SKM-1 (cell line): ENCODE data around the gene FCER2.
"Not testable (repeated sequence)": the region's sequence is repeated elsewhere in the genome, so short reads cannot be mapped to it uniquely, and the experiment has no call there.

ENCODE experiments used
- DNase-seq: peaks from one replicate; lab custom pipeline; 2025; ENCODE audit not compliant: unreplicated experiment; lab: John Stamatoyannopoulos, UW

FCER2 gene

DNA sequence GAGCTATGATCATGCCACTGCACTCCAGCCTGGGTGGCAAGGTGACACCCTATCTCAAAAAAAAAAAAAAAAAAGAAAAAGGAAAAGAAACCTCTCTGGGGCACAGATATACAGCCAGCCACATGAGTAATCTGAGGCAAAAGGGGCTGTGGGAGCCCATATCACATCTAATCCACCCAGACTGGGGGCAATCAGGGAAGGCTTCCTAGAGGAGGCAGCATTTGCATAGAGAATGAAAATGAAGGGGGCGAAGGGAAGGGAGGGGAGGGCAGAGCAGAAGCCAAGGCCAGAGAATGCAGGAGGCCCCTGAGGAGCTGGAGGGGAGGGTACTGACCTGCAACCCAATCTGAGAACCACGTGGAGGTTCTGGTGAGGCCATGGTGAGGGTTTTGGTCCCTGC, 51.8 kb downstream of the FCER2 start:
- DNase-seq: no peak

DNA sequence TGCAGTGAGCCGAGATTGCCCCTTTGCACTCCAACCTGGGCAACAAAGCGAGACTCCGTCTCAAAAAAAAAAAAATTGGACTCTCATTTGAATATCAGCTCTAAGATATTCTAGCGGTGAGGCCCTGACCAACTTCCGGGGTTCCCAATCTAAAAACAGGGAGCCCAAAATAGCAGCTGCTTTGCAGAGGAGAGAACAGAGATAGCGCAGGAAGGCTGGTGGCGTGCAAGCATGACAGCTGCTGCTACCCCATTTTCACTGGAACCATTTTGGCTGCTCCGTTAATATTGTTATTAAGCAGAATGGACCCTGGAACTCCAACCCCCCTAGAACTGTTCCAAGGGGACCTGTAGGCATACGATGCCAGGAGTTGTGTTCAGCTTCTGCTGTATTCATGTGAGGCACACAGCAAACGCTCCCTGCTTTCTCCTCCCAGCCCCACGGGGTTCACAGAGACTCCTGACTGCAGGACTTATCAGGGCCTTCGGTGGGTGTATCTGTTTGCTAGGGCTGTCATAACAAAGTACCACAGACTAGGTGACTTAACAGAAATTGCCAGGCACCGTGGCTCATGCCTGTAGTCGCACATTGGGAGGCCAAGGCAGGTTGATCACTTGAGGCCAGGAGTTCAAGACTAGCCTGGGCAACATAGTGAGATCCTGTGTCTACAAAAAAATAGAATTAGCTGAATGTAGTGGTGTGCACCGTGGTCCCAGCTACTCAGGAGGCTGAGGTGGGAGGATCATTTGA, 53.5 kb downstream of the FCER2 start:
- DNase-seq: no peak

DNA sequence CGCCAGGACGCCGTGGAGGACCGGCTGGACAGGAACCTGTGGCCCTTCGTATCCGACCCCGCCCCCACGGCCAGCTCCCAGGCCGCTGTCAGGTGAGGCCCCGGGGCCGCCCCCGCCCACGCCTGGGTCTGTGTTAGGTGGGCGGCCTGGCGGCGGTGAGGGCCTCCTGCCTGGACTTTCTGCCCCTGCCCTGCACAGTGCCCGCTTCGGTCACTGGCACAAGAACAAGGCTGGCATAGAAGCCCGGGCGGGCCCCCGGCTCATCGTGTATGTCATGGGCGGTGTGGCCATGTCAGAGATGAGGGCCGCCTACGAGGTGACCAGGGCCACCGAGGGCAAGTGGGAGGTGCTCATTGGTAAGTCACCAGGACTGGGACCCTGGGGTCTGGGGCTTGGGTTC, 54.8 kb downstream of the FCER2 start:
- no peak for DNase-seq

DNA sequence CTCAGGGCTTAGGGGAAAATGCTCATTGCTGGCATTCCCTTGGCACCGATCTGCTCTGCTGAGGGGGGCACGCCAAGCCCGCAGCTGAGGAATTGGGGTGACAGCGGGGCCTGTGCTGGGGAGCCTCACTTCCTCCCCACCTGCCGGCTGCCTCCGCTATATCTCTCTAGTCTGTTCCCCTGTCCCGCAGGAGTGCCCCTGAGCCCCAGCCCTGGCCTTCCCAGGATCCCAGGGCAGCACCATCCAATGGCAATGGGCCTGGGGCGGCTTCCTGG, 55.6 kb downstream of the FCER2 start:
- no peak for DNase-seq

DNA sequence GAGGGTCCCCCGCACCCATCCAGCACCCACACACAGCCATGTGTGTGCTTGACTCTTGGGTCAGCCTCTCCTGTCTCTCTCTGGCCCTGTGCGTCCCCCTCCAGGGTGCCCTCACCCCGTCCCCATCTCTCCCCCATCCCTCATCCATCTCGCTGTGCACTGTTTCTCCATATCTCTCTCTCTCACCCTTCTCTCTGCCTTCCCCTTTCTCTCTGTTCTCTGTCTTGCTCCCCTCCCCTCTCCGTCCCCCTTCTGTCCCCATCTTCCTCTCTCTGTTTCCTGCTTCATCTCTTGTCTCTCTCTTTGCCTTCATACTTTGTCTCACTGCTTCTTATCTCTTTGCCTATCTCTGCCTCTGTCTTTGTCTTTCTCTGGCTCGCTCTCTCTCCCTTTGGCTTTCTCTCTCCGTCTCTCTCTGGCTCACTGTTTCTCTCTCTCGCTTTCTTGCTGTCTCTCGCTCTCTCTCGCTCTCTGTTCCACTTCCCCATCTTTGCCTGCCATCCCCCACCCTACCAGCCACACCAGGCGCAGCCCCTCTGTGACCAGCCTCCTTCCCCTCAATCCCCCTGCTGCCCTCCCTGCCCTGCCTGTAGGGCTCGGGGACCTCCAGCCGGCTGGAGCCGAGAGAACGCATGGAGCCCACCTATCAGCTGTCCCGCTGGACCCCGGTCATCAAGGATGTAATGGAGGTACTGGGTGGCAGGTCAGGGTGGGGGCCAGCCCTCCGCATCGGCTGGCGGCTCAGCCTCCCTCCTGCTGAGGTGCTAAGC, 56.1 kb downstream of the FCER2 start:
- peak; percentile 29 for DNase-seq

DNA sequence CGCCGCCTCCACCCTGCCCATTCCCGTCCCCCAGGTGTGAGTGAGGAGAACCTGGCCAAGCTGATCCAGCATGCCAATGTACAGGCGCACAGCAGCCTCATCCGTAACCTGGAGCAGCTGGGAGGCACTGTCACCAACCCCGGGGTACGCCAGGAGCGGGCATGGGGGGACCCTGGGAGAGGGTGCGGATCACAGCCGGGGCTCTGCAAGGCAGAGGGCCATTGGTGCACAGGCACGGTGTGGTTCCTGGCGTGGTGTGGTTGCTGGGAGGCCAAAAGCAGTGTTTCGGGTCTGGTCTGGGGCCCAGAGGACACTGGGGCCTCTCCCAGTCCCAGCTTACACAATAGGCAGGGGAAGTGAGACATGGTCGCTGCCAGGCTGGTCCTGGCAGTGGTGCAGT, 56.8 kb downstream of the FCER2 start:
- peak; percentile 46 for DNase-seq

DNA sequence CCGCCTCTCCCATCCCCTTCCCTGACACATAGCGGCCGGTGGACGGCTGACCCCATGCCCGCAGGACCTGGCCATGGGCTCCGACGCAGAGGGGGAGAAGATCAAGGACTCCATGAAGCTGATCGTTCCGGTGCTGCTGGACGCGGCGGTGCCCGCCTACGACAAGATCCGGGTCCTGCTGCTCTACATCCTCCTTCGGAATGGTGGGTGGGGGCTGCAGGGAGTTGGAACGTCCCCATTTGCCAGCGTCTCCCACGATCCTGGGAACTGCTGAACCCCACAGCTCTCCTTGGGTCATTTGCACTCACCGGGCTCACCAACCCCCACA, 57.4 kb downstream of the FCER2 start:
- DNase-seq: no peak

DNA sequence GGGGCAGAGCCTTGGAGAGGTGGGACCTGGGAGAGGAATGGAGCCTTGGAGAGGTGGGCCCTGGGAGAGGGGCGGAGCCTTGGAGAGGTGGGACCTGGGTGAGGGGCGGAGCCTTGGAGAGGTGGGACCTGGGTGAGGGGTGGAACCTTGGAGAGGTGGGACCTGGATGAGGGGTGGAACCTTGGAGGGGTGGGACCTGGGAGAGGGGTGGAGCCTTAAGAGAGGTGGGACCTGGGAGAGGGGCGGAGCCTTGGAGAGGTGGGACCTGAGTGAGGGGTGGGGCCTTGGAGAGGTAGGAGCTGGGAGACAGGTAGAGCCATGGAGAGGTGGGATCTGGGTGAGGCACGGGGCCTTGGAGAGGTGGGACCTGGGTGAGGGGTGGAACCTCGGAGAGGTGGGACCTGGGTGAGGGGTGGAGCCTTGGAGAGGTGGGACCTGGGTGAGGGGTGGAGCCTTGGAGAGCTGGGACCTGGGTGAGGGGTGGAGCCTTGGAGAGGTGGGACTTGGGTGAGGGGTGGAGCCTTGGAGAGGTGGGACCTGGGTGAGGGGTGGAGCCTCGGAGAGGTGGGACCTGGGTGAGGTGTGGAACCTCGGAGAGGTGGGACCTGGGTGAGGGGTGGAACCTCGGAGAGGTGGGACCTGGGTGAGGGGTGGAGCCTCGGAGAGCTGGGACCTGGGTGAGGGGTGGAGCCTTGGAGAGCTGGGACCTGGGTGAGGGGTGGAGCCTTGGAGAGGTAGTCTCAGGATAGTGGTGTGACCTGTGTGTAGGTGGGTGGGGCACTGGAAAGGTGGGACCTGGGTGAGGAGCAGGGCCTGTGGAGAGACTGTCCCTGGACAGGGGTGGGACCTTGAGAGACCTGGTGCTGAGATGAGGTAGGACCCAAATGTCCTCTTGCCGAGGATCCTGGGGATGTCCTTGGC, 58.0 kb downstream of the FCER2 start:
- not testable (repeated sequence) for DNase-seq

DNA sequence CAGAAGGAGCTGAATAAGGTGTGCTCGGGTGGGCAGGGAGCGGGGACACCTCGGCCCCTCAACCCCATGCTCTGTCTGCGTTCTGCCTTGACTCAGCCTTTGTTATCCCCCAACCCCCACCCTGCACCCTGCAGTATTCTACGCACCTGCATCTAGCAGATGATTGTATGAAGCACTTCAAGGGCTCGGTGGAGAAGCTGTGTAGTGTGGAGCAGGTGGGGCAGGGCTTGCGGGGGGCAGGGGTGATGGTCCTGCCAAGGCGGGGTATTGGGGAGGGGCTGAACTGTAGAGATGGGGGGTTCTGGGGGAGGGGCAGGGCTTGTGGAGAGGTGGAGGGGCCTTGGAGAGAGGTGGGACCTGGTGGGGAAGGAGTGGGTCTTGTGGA, 58.9 kb downstream of the FCER2 start:
- DNase-seq: no peak

DNA sequence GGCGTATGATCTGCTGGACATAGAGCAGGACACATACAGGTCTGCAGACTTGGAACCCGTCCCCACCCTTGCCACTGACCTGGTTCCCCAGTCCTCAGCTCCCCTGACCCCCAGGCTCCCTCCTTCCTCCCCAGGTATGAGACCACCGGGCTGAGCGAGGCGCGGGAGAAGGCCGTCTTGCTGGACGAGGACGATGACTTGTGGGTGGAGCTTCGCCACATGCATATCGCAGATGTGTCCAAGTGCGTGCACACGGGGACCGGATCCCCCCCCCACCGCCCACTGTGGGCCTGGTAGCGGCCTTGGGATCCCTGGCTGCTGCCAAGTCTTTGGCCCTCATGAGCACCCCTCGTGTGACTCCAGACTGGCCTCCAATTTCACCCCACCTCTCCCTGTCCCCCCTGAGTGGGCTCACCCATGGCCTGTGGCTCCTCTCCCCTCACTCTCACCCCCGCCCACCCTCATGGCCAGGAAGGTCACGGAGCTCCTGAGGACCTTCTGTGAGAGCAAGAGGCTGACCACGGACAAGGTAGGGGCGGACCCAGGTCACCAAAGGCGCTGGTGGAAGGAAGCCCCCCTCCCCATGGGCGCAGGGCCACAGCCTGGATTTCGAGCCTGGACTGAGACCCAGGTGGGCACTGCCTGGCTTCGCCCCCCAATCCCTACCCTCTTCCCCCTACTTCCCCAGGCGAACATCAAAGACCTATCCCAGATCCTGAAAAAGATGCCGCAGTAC, 59.5 kb downstream of the FCER2 start:
- DNase-seq: no peak

DNA sequence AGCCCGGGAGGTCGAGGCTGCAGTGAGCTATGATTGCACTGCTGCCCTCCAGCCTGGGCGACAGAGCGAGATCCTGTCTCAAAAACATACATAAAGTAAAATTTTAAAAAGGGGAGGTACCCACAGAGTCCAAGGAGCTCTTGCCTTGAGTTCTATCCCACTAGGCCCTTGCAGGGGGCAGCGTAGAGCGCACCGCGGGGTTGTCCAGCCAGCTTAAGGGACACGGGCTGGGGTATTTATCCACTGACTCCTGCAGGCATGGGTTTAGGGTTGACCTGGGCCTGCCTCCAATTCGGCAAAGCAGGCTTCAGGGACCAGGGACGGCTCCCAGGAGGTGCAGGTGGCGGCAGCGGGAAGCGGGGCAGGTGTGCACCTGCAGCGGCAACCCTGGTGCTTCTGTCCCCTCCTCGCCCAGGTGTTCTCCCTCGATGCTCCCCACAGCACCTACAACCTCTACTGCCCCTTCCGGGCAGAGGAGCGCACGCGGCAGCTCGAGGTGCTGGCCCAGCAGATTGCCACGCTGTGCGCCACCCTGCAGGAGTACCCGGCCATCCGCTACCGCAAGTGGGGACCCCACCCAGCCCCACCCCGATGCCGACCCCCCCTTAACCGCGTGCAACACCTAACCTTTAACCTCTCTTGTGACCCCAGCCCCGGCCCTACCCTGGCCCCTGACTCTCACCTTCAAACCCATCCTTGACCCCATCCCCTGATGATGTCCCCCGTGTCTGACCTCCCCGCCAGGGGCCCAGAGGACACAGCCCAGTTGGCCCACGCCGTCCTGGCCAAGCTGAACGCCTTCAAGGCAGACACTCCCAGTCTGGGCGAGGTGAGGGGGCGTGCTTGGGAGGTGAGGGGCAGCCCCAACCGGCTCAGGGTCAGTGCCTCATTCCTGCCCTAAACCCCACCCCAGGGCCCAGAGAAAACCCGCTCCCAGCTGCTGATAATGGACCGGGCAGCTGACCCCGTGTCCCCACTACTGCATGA, 60.3 kb downstream of the FCER2 start:
- no peak for DNase-seq

DNA sequence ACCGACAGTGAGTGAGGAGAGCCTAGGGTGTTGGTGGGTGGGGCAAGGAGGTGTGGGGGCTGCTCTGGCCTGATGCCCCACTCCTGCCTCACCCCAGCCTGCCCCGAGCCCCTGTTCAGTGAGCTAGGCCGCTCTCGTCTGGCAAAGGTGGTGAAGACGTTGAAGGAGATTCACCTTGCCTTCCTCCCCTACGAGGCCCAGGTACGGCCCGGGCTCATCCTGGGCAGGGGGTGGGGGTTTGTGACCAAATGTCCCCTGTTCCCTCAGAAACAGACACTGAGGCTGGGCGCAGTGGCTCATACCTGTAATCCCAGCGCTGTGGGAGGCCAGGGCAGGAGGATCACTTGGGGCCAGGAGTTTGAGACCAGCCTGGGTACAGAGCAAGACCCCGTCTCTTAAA, 61.1 kb downstream of the FCER2 start:
- DNase-seq: no peak

DNA sequence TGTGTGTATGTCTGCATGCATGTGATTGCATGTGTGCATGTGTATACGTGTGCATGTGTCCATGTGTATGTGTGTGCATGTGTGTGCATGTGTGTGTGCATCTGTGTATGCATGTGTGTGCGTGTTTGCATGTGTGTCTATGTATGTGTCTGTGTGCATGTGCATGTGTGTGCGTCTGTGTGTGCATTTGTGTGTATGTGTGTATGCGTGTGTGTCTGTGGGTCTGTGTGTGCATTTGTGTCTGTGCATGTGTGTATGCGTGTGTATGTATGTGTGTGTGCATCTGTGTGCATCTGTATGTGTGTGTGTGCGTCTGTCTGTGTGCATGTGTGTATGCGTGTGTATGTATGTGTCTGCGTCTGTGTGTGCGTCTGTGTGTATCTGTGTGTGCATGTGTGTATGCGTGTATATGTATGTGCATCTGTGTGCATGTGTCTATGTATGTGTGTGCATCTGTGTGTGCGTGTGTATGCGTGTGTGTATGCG, 62.0 kb downstream of the FCER2 start:
- no peak for DNase-seq

DNA sequence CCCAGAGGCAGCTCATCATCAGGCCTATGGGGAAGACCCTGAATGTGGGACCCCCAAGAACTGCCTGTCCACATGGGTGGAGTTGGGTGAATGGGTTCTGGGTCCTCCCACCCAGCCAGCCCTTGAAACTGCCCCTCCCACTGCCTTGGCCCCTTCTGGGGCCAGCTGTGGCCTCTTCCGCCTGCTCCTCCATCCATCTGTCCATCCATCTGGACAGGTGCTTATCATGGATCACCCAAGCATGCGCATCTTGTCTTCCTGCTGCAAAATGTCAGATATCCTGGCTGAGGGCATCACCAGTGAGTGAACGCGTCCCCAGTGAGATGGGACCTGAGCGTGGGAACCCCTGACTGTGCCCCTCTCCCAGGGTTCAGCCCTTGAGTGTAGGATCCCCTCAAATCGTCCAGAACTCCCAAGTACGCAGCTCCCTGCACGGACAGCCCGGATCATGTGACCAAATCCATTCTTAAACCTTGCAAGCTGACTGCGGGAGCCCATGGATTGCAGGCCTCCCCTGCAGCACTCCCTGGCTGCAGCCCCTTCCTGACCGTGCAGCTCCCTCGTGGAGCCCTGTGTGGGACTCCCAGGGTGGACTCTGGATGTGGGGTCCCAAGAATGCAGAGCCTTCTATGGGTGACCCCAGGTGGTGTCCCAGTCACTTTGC, 63.0 kb downstream of the FCER2 start:
- DNase-seq: no peak
